ENCODE measurements around the gene CPA1. TPM values are rescaled to one million over a fixed set of nuclear protein-coding genes. Genes with fewer than 3 reads are reported as not detected.
A peak's percentile ranks its signal among the peaks of the same experiment; 100 is the strongest.

Gene CPA1
- total RNA-seq, 1 donor from 2014 or later, result not detected

GRCh38 chr7:130426564-130426963 is 46.3 kb downstream of the CPA1 start:
- DNase-seq (ENCODE audit: low read depth), result no peak

- no peak for DNase-seq (ENCODE audit: low read depth)
These were observed 48.7 kb downstream of the CPA1 start for GRCh38 chr7:130429019-130429418.

GRCh38 chr7:130430115-130430514 is 49.8 kb downstream of the CPA1 start:
- DNase-seq (ENCODE audit: low read depth), result no peak

- peak; percentile 43 for DNase-seq (ENCODE audit: low read depth)
These were observed 50.8 kb downstream of the CPA1 start for GRCh38 chr7:130430841-130431666.

- peak; percentile 83 for DNase-seq (ENCODE audit: low read depth)
These were observed 52.6 kb downstream of the CPA1 start for GRCh38 chr7:130432886-130433285.

GRCh38 chr7:130433301-130433700 is 53.0 kb downstream of the CPA1 start:
- no peak for DNase-seq (ENCODE audit: low read depth)

- DNase-seq (ENCODE audit: low read depth), result no peak
These were observed 55.1 kb downstream of the CPA1 start for GRCh38 chr7:130435311-130435854.

- no peak for DNase-seq (ENCODE audit: low read depth)
These were observed 56.0 kb downstream of the CPA1 start for GRCh38 chr7:130436253-130436652.

Other genes with a start within 250 kb of the CPA1 start
- gene TMEM209, start 175.1 kb upstream of the CPA1 start, total RNA-seq, result 8.0 and 11.4 TPM in 2 replicates
- gene SSMEM1, start 172.6 kb upstream of the CPA1 start, total RNA-seq, result not detected in 2 replicates
- not detected in 2 replicates for gene CPA2, start 113.6 kb upstream of the CPA1 start, total RNA-seq
- gene CPA4, start 87.3 kb upstream of the CPA1 start, total RNA-seq, result 4.7 and 22.7 TPM in 2 replicates
- not detected in 2 replicates for gene CPA5, start 35.7 kb upstream of the CPA1 start, total RNA-seq
- 11.3 and 18.7 TPM in 2 replicates for gene CEP41, start 60.5 kb downstream of the CPA1 start, total RNA-seq
- 6.1 and 66.2 TPM in 2 replicates for gene MEST, start 111.6 kb downstream of the CPA1 start, total RNA-seq

Measured in renal cortical epithelial cell (primary cell).